KMS-11 (cell line): ENCODE results near the gene ZNF683.
A peak's percentile ranks its signal among the peaks of the same experiment; 100 is the strongest.

ENCODE experiments used
- H2AFZ ChIP-seq: fragments of 200-600 bp; sonication (generic); 2 replicates; pipeline ENCODE4 v1.6.1; 2016; ENCODE audit warnings: antibody characterized with exemption, mixed run types, low read depth
- H3K27ac ChIP-seq: fragments of 200-600 bp; sonication (generic); 2 replicates; pipeline ENCODE4 v1.6.1; 2016; ENCODE audit warnings: mild to moderate bottlenecking, mixed run types
- H3K27me3 ChIP-seq: fragments of 200-600 bp; sonication (generic); 2 replicates; pipeline ENCODE4 v1.6.1; 2017; ENCODE audit warnings: mild to moderate bottlenecking, low read depth, mixed run types, moderate library complexity; ENCODE audit not compliant: insufficient read depth
- H3K36me3 ChIP-seq: fragments of 200-600 bp; sonication (generic); 2 replicates; pipeline ENCODE4 v1.6.1; 2017; ENCODE audit warnings: mild to moderate bottlenecking, mixed run types; ENCODE audit not compliant: insufficient read depth
- H3K4me1 ChIP-seq: fragments of 200-600 bp; sonication (generic); 2 replicates; pipeline ENCODE4 v1.6.1; 2016; ENCODE audit warnings: mild to moderate bottlenecking, low read depth, mixed run types; ENCODE audit not compliant: poor library complexity, severe bottlenecking
- H3K4me2 ChIP-seq: fragments of 200-600 bp; sonication (generic); 2 replicates; pipeline ENCODE4 v1.7.0; 2016; ENCODE audit warnings: mild to moderate bottlenecking, mixed run types
- H3K4me3 ChIP-seq: fragments of 200-600 bp; sonication (generic); IDR thresholded peaks from 2 replicates; pipeline ENCODE4 v1.6.1; 2017; ENCODE audit warnings: low read depth, low read length, mixed read lengths; ENCODE audit not compliant: insufficient read depth
- H3K79me2 ChIP-seq: fragments of 200-600 bp; sonication (generic); 2 replicates; pipeline ENCODE4 v1.6.1; 2016; ENCODE audit warnings: low read depth, mixed run types; ENCODE audit not compliant: insufficient read depth
- H3K9ac ChIP-seq: fragments of 200-600 bp; sonication (generic); 2 replicates; pipeline ENCODE4 v1.6.1; 2016; ENCODE audit warnings: mild to moderate bottlenecking, mixed run types
- H4K20me1 ChIP-seq: fragments of 200-600 bp; sonication (generic); 2 replicates; pipeline ENCODE4 v1.6.1; 2016; ENCODE audit warnings: mild to moderate bottlenecking, mixed run types; ENCODE audit not compliant: insufficient read depth
- CTCF ChIP-seq: fragments of 200-600 bp; sonication (generic); conservative IDR thresholded peaks from 2 replicates; pipeline ENCODE4 v1.6.1; 2017; ENCODE audit warnings: low read depth, mild to moderate bottlenecking, antibody characterized with exemption, low read length, moderate library complexity, mixed read lengths

Gene ZNF683

GRCh38 chr1:26363549-26364448 is 8.8 kb downstream of the ZNF683 start:
- Histone ChIP-seq H3K27ac (no peak overlapping the region), H3K4me2 (no peak overlapping the region), H2AFZ (peak overlapping the region; percentile 38; the same call in 1 of the 2 replicates), H4K20me1 (no peaks in the 10 kb centered on the region), H3K79me2 (no peaks in the 10 kb centered on the region), H3K9ac (no peak overlapping the region), H3K27me3 (peaks cover 22% of the 10 kb centered on the region; the same call in 1 of the 2 replicates), H3K4me1 (peaks cover 6% of the 10 kb centered on the region), H3K4me3 (no peak overlapping the region), H3K36me3 (no peaks in the 10 kb centered on the region)
- peak; percentile 95 for TF ChIP-seq CTCF

- TF ChIP-seq CTCF: no peak
- no peak overlapping the region for H3K4me2 ChIP-seq
- H3K79me2 ChIP-seq: no peaks in the 10 kb centered on the region
- peaks cover 6% of the 10 kb centered on the region for H3K4me1 ChIP-seq
- no peak overlapping the region for H2AFZ ChIP-seq
- H3K27ac ChIP-seq: no peak overlapping the region
- no peaks in the 10 kb centered on the region for H3K36me3 ChIP-seq
- peaks cover 18% of the 10 kb centered on the region; the same call in 1 of the 2 replicates for H3K27me3 ChIP-seq
- H3K9ac ChIP-seq: no peak overlapping the region
- no peak overlapping the region for H3K4me3 ChIP-seq
- H4K20me1 ChIP-seq: no peaks in the 10 kb centered on the region
Observed at GRCh38 chr1:26362331-26362730, 10.2 kb downstream of the ZNF683 start.

- Histone ChIP-seq H3K79me2 (no peaks in the 10 kb centered on the region), H3K4me3 (no peak overlapping the region), H2AFZ (no peak overlapping the region), H3K27me3 (peaks cover 18% of the 10 kb centered on the region; the same call in 1 of the 2 replicates), H3K9ac (no peak overlapping the region), H4K20me1 (no peaks in the 10 kb centered on the region), H3K36me3 (no peaks in the 10 kb centered on the region), H3K27ac (no peak overlapping the region), H3K4me1 (peaks cover 6% of the 10 kb centered on the region), H3K4me2 (no peak overlapping the region)
- no peak for TF ChIP-seq CTCF
Observed at GRCh38 chr1:26361605-26362122, 10.9 kb downstream of the ZNF683 start.

GRCh38 chr1:26360807-26361604 is 11.5 kb downstream of the ZNF683 start:
- Histone ChIP-seq H3K27me3 (peaks cover 18% of the 10 kb centered on the region; the same call in 1 of the 2 replicates), H3K4me3 (no peak overlapping the region)

More at GRCh38 chr1:26360807-26361604, 11.5 kb downstream of the ZNF683 start:
- Histone ChIP-seq H3K4me2 (no peak overlapping the region), H2AFZ (no peak overlapping the region), H3K36me3 (no peaks in the 10 kb centered on the region), H3K4me1 (peaks cover 6% of the 10 kb centered on the region), H3K79me2 (no peaks in the 10 kb centered on the region), H3K27ac (no peak overlapping the region), H4K20me1 (no peaks in the 10 kb centered on the region), H3K9ac (no peak overlapping the region)
- no peak for TF ChIP-seq CTCF
